GM18517 (cell line): ENCODE results near the gene RANBP1.

Source experiments
- ATAC-seq: cut with Tn5 transposase; IDR thresholded peaks from one replicate; pipeline ENCODE4 v1.9.1; 2021; ENCODE audit warnings: mild to moderate bottlenecking, moderate library complexity; ENCODE audit not compliant: unreplicated experiment

RANBP1 gene

GRCh38 chr22:20087319-20088262 lies 28.3 kb upstream of the RANBP1 start:
- no peak for ATAC-seq

- no peak for ATAC-seq
Observed at GRCh38 chr22:20088263-20088648, 27.6 kb upstream of the RANBP1 start.

GRCh38 chr22:20089226-20089976 lies 26.5 kb upstream of the RANBP1 start:
- no peak for ATAC-seq

- no peak for ATAC-seq
Observed at GRCh38 chr22:20089977-20090729, 25.8 kb upstream of the RANBP1 start.

- ATAC-seq, result no peak
Observed at GRCh38 chr22:20090730-20091240, 25.1 kb upstream of the RANBP1 start.

- no peak for ATAC-seq
Observed at GRCh38 chr22:20091690-20092476, 24.0 kb upstream of the RANBP1 start.

- ATAC-seq, result no peak
Observed at GRCh38 chr22:20092477-20092854, 23.4 kb upstream of the RANBP1 start.

GRCh38 chr22:20093418-20094196 lies 22.3 kb upstream of the RANBP1 start:
- ATAC-seq, result no peak

- no peak for ATAC-seq
Observed at GRCh38 chr22:20094197-20094807, 21.6 kb upstream of the RANBP1 start.

- ATAC-seq, result no peak
Observed at GRCh38 chr22:20095521-20095920, 20.4 kb upstream of the RANBP1 start.

GRCh38 chr22:20096574-20097420 lies 19.1 kb upstream of the RANBP1 start:
- ATAC-seq, result no peak

- ATAC-seq, result no peak
Observed at GRCh38 chr22:20099099-20099711, 16.7 kb upstream of the RANBP1 start.

- ATAC-seq, result no peak
Observed at GRCh38 chr22:20101638-20102037, 14.3 kb upstream of the RANBP1 start.

GRCh38 chr22:20102203-20102780 lies 13.6 kb upstream of the RANBP1 start:
- ATAC-seq, result no peak

- no peak for ATAC-seq
Observed at GRCh38 chr22:20105456-20106204, 10.3 kb upstream of the RANBP1 start.

- ATAC-seq, result no peak
Observed at GRCh38 chr22:20106205-20106848, 9.6 kb upstream of the RANBP1 start.
